ENCODE results near the gene PIGK. TPM values are rescaled to one million over a fixed set of nuclear protein-coding genes. Genes with fewer than 3 reads are reported as not detected.
A peak's percentile ranks its signal among the peaks of the same experiment; 100 is the strongest.
"Not testable (repeated sequence)": the region's sequence is repeated elsewhere in the genome, so short reads cannot be mapped to it uniquely, and the experiment has no call there.

PIGK gene
- polyA plus RNA-seq, 1 donor (not counting 4 experiments of a cell fraction or from before 2014, with no cell fraction given) = 29.4 TPM

- Histone ChIP-seq H4K20me1 (ENCODE audit: control insufficient read depth, extremely low read depth, insufficient read depth, low read length) (no peaks in the 10 kb centered on the region), H3K36me3 (ENCODE audit: control insufficient read depth in 2 of 2, extremely low read depth in 1 of 2, insufficient read depth in 2 of 2, low read length in 2 of 2) (peaks cover 0 to 3% of the 10 kb centered on the region in 2 experiments), H3K27me3 (ENCODE audit: control insufficient read depth, extremely low read depth, insufficient read depth, low read length) (no peaks in the 10 kb centered on the region), H3K27ac (ENCODE audit: control insufficient read depth, insufficient read depth, low read length) (no peak overlapping the region), H3K9me3 (ENCODE audit: control insufficient read depth, low read depth, low read length) (no peaks in the 10 kb centered on the region), H2AFZ (ENCODE audit: control insufficient read depth, low read length) (no peak overlapping the region), H3K4me2 (ENCODE audit: control insufficient read depth, extremely low read depth, insufficient read depth, low read depth, low read length) (no peak overlapping the region), H3K4me1 (ENCODE audit: control insufficient read depth, extremely low read depth, insufficient read depth, low read length) (peaks cover 12% of the 10 kb centered on the region), H3K9me1 (ENCODE audit: control insufficient read depth, extremely low read depth, insufficient read depth, low read length) (no peaks in the 10 kb centered on the region), H3K4me3 (ENCODE audit: control insufficient read depth in 2 of 3, extremely low read depth in 1 of 3, insufficient read depth in 2 of 3, low read depth in 1 of 3, low read length in 3 of 3) (no peak overlapping the region), H3K9ac (ENCODE audit: control insufficient read depth, extremely low read depth, insufficient read depth, low read length) (no peak overlapping the region), H3K79me2 (ENCODE audit: control insufficient read depth, insufficient read depth, low read length) (peaks cover 11% of the 10 kb centered on the region)
- dilution Hi-C loops (cut with MboI; ENCODE audit: extremely low pct_ligation_motif_present, low sequenced_read_pairs) = no loop called here
- DNase-seq (ENCODE audit: low read depth, low spot score) (no peak), FAIRE-seq (no peak)
- TF ChIP-seq CTCF (optimal IDR thresholded peaks at IDR 0.05 in 1 of 3, IDR thresholded peaks at IDR 0.05 in 1 of 3, conservative IDR thresholded peaks at IDR 0.05 in 1 of 3; ENCODE audit: extremely low read depth in 1 of 3, insufficient read depth in 2 of 3, low read length in 3 of 3) (no peak), EZH2 (IDR thresholded peaks at IDR 0.05; ENCODE audit: low read length) (no peak)
These were observed 1.6 kb upstream of the PIGK start for GRCh38 chr1:77220687-77221463.

DNA sequence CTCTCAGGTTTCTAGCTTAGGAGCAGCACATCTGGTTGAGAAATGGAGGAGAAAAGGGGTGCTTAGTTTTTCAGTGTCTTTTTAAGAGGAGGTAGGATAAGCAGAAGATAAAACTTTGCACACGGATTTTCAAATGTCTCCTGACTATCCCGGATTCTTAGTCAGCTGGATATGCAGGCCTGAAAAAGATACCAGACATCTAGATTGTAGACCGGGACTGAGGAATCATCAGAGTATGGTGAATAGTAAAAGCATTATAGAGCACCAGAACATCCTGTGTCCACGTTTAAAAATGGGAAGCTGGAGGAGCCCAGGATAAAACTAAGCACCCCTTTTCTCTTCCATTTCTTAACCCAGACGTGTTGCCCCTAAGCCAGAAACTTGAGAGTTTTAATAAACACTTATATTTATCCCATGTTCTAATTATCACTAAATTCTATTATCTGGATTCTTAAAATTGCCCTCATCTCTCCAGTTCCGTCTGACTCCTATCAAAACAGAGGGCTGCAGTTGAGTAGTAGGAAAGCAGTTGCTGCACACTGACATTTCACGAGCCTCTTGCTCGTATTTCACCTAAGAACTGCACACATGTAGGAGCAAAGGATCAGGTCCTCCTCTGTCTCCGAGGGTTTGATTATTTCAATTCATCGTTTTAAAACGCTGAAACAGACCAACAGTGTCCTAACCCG is 609 bp downstream of the PIGK start:
- peaks cover 11% of the 10 kb centered on the region for H3K79me2 ChIP-seq (ENCODE audit: control insufficient read depth, insufficient read depth, low read length)

DNA sequence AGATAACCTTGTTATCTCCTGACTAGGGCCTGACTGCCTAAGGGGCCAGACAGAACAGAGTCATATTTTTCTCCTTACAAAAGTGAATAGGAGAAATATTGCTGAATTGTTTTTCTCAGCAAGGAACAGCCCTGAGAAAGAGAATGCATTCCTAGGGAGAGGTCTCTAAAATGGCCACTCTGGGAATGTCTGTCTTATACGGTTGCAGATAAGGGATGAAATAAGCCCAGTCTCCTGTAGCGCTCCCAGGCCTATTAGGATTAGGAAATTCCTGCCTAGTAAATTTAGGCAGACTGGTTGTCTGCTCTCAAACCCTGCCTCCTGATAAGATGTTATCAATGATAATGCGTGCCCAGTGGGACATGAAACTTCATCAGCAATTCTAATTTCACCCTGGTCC is 15.2 kb downstream of the PIGK start:
- H3K4me2 ChIP-seq (ENCODE audit: control insufficient read depth, extremely low read depth, insufficient read depth, low read depth, low read length); H3K27me3 ChIP-seq (ENCODE audit: control insufficient read depth, extremely low read depth, insufficient read depth, low read length); FAIRE-seq; H4K20me1 ChIP-seq (ENCODE audit: control insufficient read depth, extremely low read depth, insufficient read depth, low read length); H3K9ac ChIP-seq (ENCODE audit: control insufficient read depth, extremely low read depth, insufficient read depth, low read length); H2AFZ ChIP-seq (ENCODE audit: control insufficient read depth, low read length); H3K9me3 ChIP-seq (ENCODE audit: control insufficient read depth, low read depth, low read length); H3K27ac ChIP-seq (ENCODE audit: control insufficient read depth, insufficient read depth, low read length); H3K4me3 ChIP-seq (ENCODE audit: control insufficient read depth in 2 of 3, extremely low read depth in 1 of 3, insufficient read depth in 2 of 3, low read depth in 1 of 3, low read length in 3 of 3); H3K79me2 ChIP-seq (ENCODE audit: control insufficient read depth, insufficient read depth, low read length); H3K36me3 ChIP-seq (ENCODE audit: control insufficient read depth in 2 of 2, extremely low read depth in 1 of 2, insufficient read depth in 2 of 2, low read length in 2 of 2); DNase-seq (ENCODE audit: low read depth, low spot score); H3K4me1 ChIP-seq (ENCODE audit: control insufficient read depth, extremely low read depth, insufficient read depth, low read length); H3K9me1 ChIP-seq (ENCODE audit: control insufficient read depth, extremely low read depth, insufficient read depth, low read length); dilution Hi-C loops (cut with MboI; ENCODE audit: extremely low pct_ligation_motif_present, low sequenced_read_pairs): not testable (repeated sequence)

More for the DNA sequence above, 609 bp downstream of the PIGK start:
- dilution Hi-C loops (cut with MboI; ENCODE audit: extremely low pct_ligation_motif_present, low sequenced_read_pairs) = no loop called here
- H3K9me3 ChIP-seq (ENCODE audit: control insufficient read depth, low read depth, low read length) = no peaks in the 10 kb centered on the region
- H3K27me3 ChIP-seq (ENCODE audit: control insufficient read depth, extremely low read depth, insufficient read depth, low read length) = no peaks in the 10 kb centered on the region
- H3K4me3 ChIP-seq (ENCODE audit: control insufficient read depth in 2 of 3, extremely low read depth in 1 of 3, insufficient read depth in 2 of 3, low read depth in 1 of 3, low read length in 3 of 3) = peak overlapping the region; percentile 85 to 100 (median 99)
- H3K9me1 ChIP-seq (ENCODE audit: control insufficient read depth, extremely low read depth, insufficient read depth, low read length) = no peaks in the 10 kb centered on the region
- DNase-seq (ENCODE audit: low read depth, low spot score) (no peak), FAIRE-seq (no peak)
- peaks cover 0 to 3% of the 10 kb centered on the region in 2 experiments for H3K36me3 ChIP-seq (ENCODE audit: control insufficient read depth in 2 of 2, extremely low read depth in 1 of 2, insufficient read depth in 2 of 2, low read length in 2 of 2)
- H4K20me1 ChIP-seq (ENCODE audit: control insufficient read depth, extremely low read depth, insufficient read depth, low read length) = no peaks in the 10 kb centered on the region
- TF ChIP-seq EZH2 (IDR thresholded peaks at IDR 0.05; ENCODE audit: low read length) = no peak
- no peak for TF ChIP-seq CTCF (optimal IDR thresholded peaks at IDR 0.05 in 1 of 3, IDR thresholded peaks at IDR 0.05 in 1 of 3, conservative IDR thresholded peaks at IDR 0.05 in 1 of 3; ENCODE audit: extremely low read depth in 1 of 3, insufficient read depth in 2 of 3, low read length in 3 of 3)
- peak overlapping the region; percentile 86 for H3K27ac ChIP-seq (ENCODE audit: control insufficient read depth, insufficient read depth, low read length)
- H3K4me1 ChIP-seq (ENCODE audit: control insufficient read depth, extremely low read depth, insufficient read depth, low read length) = peaks cover 12% of the 10 kb centered on the region
- peak overlapping the region; percentile 95 for H3K9ac ChIP-seq (ENCODE audit: control insufficient read depth, extremely low read depth, insufficient read depth, low read length)
- H3K4me2 ChIP-seq (ENCODE audit: control insufficient read depth, extremely low read depth, insufficient read depth, low read depth, low read length) = peak overlapping the region; percentile 92
- peak overlapping the region; percentile 100 for H2AFZ ChIP-seq (ENCODE audit: control insufficient read depth, low read length)

Data from keratinocyte (primary cell).